IMR-90 (cell line): ENCODE measurements around the gene CTIF. TPM values are rescaled to one million over a fixed set of nuclear protein-coding genes. Genes with fewer than 3 reads are reported as not detected.

Experiments
- ATAC-seq: fragments of 200-7000 bp; cut with Tn5 transposase; 2 replicates; pipeline ENCODE4 v1.9.1; 2020; ENCODE audit warnings: low read depth, mild to moderate bottlenecking, moderate library complexity
- BruUV-seq: library from RNA; stranded (reverse); fragments of 400-500 nt; replicated peaks from 2 replicates; lab custom pipeline; 2021; lab: Mats Ljungman, UMichigan
- CTCF ChIA-PET: fragments of 300-600 bp; formaldehyde crosslinking; extraction: SDS; loops from one replicate; lab custom pipeline; 2021; ENCODE audit warnings: antibody characterized with exemption; lab: Yijun Ruan, JAX
- POLR2A ChIA-PET: fragments of 300-600 bp; sonication (Branson Sonifier 250); formaldehyde crosslinking; loops from one replicate; lab custom pipeline; 2022; ENCODE audit warnings: antibody characterized with exemption; ENCODE audit not compliant: unreplicated experiment; lab: Charles Lee
- DNase-seq: peaks from one replicate; pipeline ENCODE4 v3.0.0; 2013
- H2AFZ ChIP-seq: replicated peaks from 2 replicates; pipeline ENCODE3; 2013; ENCODE audit warnings: low read length, mild to moderate bottlenecking; ENCODE audit not compliant: poor library complexity
- H2AK5ac ChIP-seq: 2 replicates; pipeline ENCODE4 v1.6.1; 2013; ENCODE audit warnings: low read depth, low read length, inconsistent platforms
- H2AK9ac ChIP-seq: replicated peaks from 2 replicates; pipeline ENCODE3; 2013; ENCODE audit warnings: mild to moderate bottlenecking, low read depth, low read length, moderate library complexity; ENCODE audit not compliant: poor library complexity
- H2BK120ac ChIP-seq: 2 replicates; pipeline ENCODE4 v1.6.1; 2013; ENCODE audit warnings: low read depth, low read length, inconsistent platforms
- H2BK15ac ChIP-seq: 3 replicates; pipeline ENCODE4 v1.6.1; 2013; ENCODE audit warnings: low read depth, low read length, inconsistent platforms
- H2BK20ac ChIP-seq: 2 replicates; pipeline ENCODE4 v1.6.1; 2013; ENCODE audit warnings: low read depth, mild to moderate bottlenecking, inconsistent platforms, low read length, moderate library complexity
- H2BK5ac ChIP-seq: 2 replicates; pipeline ENCODE4 v1.6.1; 2013; ENCODE audit warnings: mild to moderate bottlenecking, low read depth, low read length, inconsistent platforms; ENCODE audit not compliant: poor library complexity, severe bottlenecking
- H3K14ac ChIP-seq: replicated peaks from 2 replicates; pipeline ENCODE4 v1.6.1; 2013; ENCODE audit warnings: low read depth, low read length, inconsistent platforms
- H3K18ac ChIP-seq: 2 replicates; pipeline ENCODE4 v1.6.1; 2013; ENCODE audit warnings: low read depth, low read length, control low read depth
- H3K23ac ChIP-seq: 2 replicates; pipeline ENCODE4 v1.6.1; 2013; ENCODE audit warnings: low read depth, low read length, inconsistent platforms
- H3K27ac ChIP-seq: 2 replicates; pipeline ENCODE4 v1.5.1; 2013; ENCODE audit warnings: mild to moderate bottlenecking, control low read depth, low read length; ENCODE audit not compliant: insufficient read depth
- H3K27me3 ChIP-seq: 2 replicates; pipeline ENCODE4 v1.6.1; 2013; ENCODE audit warnings: low read length; ENCODE audit not compliant: control insufficient read depth, insufficient read depth
- H3K36me3 ChIP-seq: 2 replicates; pipeline ENCODE4 v1.6.1; 2013; ENCODE audit warnings: low read length, mixed read lengths; ENCODE audit not compliant: control insufficient read depth, insufficient read depth
- H3K4ac ChIP-seq: 2 replicates; pipeline ENCODE4 v1.6.1; 2013; ENCODE audit warnings: low read depth, low read length, inconsistent platforms
- H3K4me1 ChIP-seq: 2 replicates; pipeline ENCODE4 v1.6.1; 2013; ENCODE audit warnings: low read length, mixed read lengths; ENCODE audit not compliant: control insufficient read depth, insufficient read depth
- H3K4me2 ChIP-seq: 2 replicates; pipeline ENCODE4 v1.6.1; 2013; ENCODE audit warnings: low read depth, mild to moderate bottlenecking, control low read depth, low read length, moderate library complexity
- H3K4me3 ChIP-seq: 2 replicates; pipeline ENCODE4 v1.5.1; 2013; ENCODE audit warnings: low read depth, mild to moderate bottlenecking, control low read depth, low read length, moderate library complexity; ENCODE audit not compliant: insufficient read depth
- H3K56ac ChIP-seq: 2 replicates; pipeline ENCODE4 v1.6.1; 2013; ENCODE audit warnings: low read length, inconsistent platforms; ENCODE audit not compliant: insufficient read depth; ENCODE audit errors: extremely low read depth
- H3K79me1 ChIP-seq, 2 experiments: 2 replicates each; pipeline ENCODE4 v1.6.1; 2013; ENCODE audit warnings: low read length in 2 of 2, inconsistent platforms in 1 of 2, low read depth in 1 of 2
- H3K9ac ChIP-seq: 2 replicates; pipeline ENCODE4 v1.6.1; 2013; ENCODE audit warnings: low read depth, low read length, control low read depth
- H3K9me1 ChIP-seq: 2 replicates; pipeline ENCODE4 v1.6.1; 2013; ENCODE audit warnings: low read length, inconsistent platforms; ENCODE audit not compliant: insufficient read depth
- H3K9me3 ChIP-seq: 2 replicates; pipeline ENCODE4 v1.6.1; 2013; ENCODE audit warnings: low read length; ENCODE audit not compliant: control insufficient read depth, insufficient read depth
- H4K20me1 ChIP-seq: 2 replicates; pipeline ENCODE4 v1.6.1; 2013; ENCODE audit warnings: low read length, inconsistent platforms; ENCODE audit not compliant: insufficient read depth
- H4K5ac ChIP-seq: 2 replicates; pipeline ENCODE4 v1.6.1; 2013; ENCODE audit warnings: mild to moderate bottlenecking, low read depth, low read length, control low read depth
- H4K8ac ChIP-seq, 2 experiments: 2 replicates each; pipeline ENCODE4 v1.6.1; 2013; ENCODE audit warnings: low read depth in 2 of 2, low read length in 2 of 2, control low read depth in 1 of 2, inconsistent platforms in 1 of 2
- H4K91ac ChIP-seq: 2 replicates; pipeline ENCODE4 v1.6.1; 2013; ENCODE audit warnings: low read depth, low read length, inconsistent platforms; ENCODE audit not compliant: insufficient read depth
- RAD21 ChIP-seq: IDR thresholded peaks from 2 replicates; pipeline ENCODE4 v1.6.1; 2012; ENCODE audit warnings: low read length, improper control_type of control experiment
- SMC3 ChIP-seq: fragments of 150-350 bp; IDR thresholded peaks from 2 replicates; pipeline ENCODE4 v1.6.1; 2016; ENCODE audit warnings: low read depth, mild to moderate bottlenecking, antibody characterized with exemption, low read length, moderate library complexity
- WGBS, 2 experiments: methylation state at CpG; one replicate each; pipeline versions ENCODE4 v1.1.5 to v1.1.7; 2013; ENCODE audit warnings: missing lambda C conversion rate in 2 of 2; ENCODE audit not compliant: insufficient read length in 1 of 2; ENCODE audit errors: extremely low coverage in 2 of 2; 5-methylcytosine and 5-hydroxymethylcytosine counted together
- dilution Hi-C: fragments of 300-500 bp; cut with HindIII; formaldehyde crosslinking; loops from one replicate; pipeline ENCODE4 v1.14.3; 2018; ENCODE audit warnings: low sequenced_read_pairs; ENCODE audit not compliant: unreplicated experiment
- in situ Hi-C: fragments of 300-500 bp; cut with MboI; formaldehyde crosslinking; loops from 3 replicates; pipeline ENCODE4 v1.14.3; 2019; ENCODE audit warnings: low sequenced_read_pairs, inconsistent platforms, mixed read lengths
- intact Hi-C: fragments of 100-400 bp; cut with micrococcal nuclease; formaldehyde crosslinking; loops from 2 replicates; pipeline ENCODE4 v1.10.0; 2022
- polyA plus RNA-seq, 3 experiments: library from polyadenylated mRNA; depleted of rRNA; stranded (reverse); fragments of >200 nt; gene quantifications; 2 replicates each; pipeline ENCODE4 v1.2.3, GENCODE V29; 2012; ENCODE audit warnings: low replicate concordance in 1 of 3
- total RNA-seq: library from RNA; depleted of rRNA; stranded (reverse); fragments of >200 nt; gene quantifications from 2 replicates; pipeline ENCODE4 v1.2.3, GENCODE V29; 2012
- TF ChIP-seq, protein P1 (sequence below): fragments of 150-350 bp; IDR thresholded peaks from 2 replicates; pipeline ENCODE4 v1.6.1; 2016; ENCODE audit warnings: low read depth, mild to moderate bottlenecking, low read length, moderate library complexity, borderline replicate concordance

The CTIF gene
- total and polyA plus RNA-seq, 2 of the 4 experiments (the other 2 are of a cell fraction), result 25.1 to 57.0 TPM

- Histone ChIP-seq H2AFZ (no peak overlapping the region), H2AK9ac (no peak overlapping the region), H4K5ac (no peak overlapping the region), H3K4me1 (peaks cover 7% of the 10 kb centered on the region), H2BK5ac (no peak overlapping the region), H2BK20ac (no peak overlapping the region), H3K9me3 (no peaks in the 10 kb centered on the region), H3K27me3 (no peaks in the 10 kb centered on the region), H3K56ac (no peak overlapping the region), H2BK15ac (no peak overlapping the region), H3K36me3 (peaks cover 41% of the 10 kb centered on the region), H4K8ac (no peak overlapping the region), H3K14ac (no peak overlapping the region), H3K23ac (no peak overlapping the region), H3K18ac (no peak overlapping the region), H3K4ac (no peak overlapping the region), H4K20me1 (peaks cover 16% of the 10 kb centered on the region), H3K4me3 (no peak overlapping the region), H3K9ac (no peak overlapping the region), H3K4me2 (no peak overlapping the region), H3K9me1 (peaks cover 26% of the 10 kb centered on the region), H3K79me1 (peaks cover 18 to 56% of the 10 kb centered on the region in 2 experiments; a peak in 3 of 4 replicates), H2AK5ac (no peak overlapping the region), H3K27ac (no peak overlapping the region), H4K91ac (no peak overlapping the region), H2BK120ac (no peak overlapping the region)
- dilution Hi-C loops (no loop called here), intact Hi-C loops (no loop called here), in situ Hi-C loops (no loop called here)
- WGBS, 2 experiments, result 100% methylated on average over 4 of the region's 18 CpGs; no CpG with 5 or more reads in 1 of the 2 experiments
- TF ChIP-seq, protein P1, sequence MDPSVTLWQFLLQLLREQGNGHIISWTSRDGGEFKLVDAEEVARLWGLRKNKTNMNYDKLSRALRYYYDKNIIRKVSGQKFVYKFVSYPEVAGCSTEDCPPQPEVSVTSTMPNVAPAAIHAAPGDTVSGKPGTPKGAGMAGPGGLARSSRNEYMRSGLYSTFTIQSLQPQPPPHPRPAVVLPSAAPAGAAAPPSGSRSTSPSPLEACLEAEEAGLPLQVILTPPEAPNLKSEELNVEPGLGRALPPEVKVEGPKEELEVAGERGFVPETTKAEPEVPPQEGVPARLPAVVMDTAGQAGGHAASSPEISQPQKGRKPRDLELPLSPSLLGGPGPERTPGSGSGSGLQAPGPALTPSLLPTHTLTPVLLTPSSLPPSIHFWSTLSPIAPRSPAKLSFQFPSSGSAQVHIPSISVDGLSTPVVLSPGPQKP, result no peak
- TF ChIP-seq RAD21 (no peak), SMC3 (no peak)
- DNase-seq (no peak), ATAC-seq (no peak)
- BruUV-seq, result no TSS peak
- POLR2A ChIA-PET, result no interaction called here
- CTCF ChIA-PET, result no interaction called here
Observed at GRCh38 chr18:48818329-48819254, 279.8 kb downstream of the CTIF start.
